ENCODE data around the gene SNAP29. TPM values are rescaled to one million over a fixed set of nuclear protein-coding genes. Genes with fewer than 3 reads are reported as not detected.
"Not testable (repeated sequence)": the region's sequence is repeated elsewhere in the genome, so short reads cannot be mapped to it uniquely, and the experiment has no call there.

Gene SNAP29
- polyA plus RNA-seq, 1 experiment = 34.6 TPM

DNA sequence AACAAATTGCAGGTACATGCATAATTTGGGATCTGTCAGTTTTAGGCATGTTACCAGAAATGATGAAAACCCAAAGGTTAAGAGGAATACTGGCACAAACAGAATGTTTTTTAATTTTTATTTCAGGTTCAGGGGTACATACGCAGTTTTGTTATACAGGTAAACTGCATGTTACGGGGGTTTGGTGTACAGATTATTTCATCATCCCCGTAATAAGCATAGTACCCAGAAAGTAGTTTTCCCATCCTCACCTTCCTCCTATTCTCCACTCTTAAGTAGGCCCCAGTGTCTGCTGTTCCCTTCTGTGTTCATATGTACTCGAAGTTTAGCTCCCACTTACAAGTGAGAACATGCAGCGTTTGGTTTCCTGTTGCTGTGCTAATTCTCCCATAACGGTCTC, 33.2 kb upstream of the SNAP29 start:
- POLR2A ChIA-PET = no interaction called here
- Histone ChIP-seq H3K4me3 (ENCODE audit: low read depth, low read length) (no peak overlapping the region), H3K27me3 (ENCODE audit: control insufficient read depth, insufficient read depth, low read length) (no peaks in the 10 kb centered on the region), H3K36me3 (ENCODE audit: control insufficient read depth, insufficient read depth, low read length) (peaks cover 5% of the 10 kb centered on the region; the same call in 1 of the 2 replicates)
- no peak for TF ChIP-seq CTCF (IDR thresholded peaks at IDR 0.05; ENCODE audit: insufficient read depth, low read depth, low read length)
- no peak for DNase-seq (ENCODE audit: low read depth)
- CTCF ChIA-PET = interaction anchor here (2.0 kb wide), 1 partner anchor 9 kb away, joined by 7 read pairs; no protein-coding TSS in a partner anchor

GRCh38 chr22:20826373-20827152, 32.2 kb upstream of the SNAP29 start:
- H3K27me3 ChIP-seq (ENCODE audit: control insufficient read depth, insufficient read depth, low read length); H3K4me3 ChIP-seq (ENCODE audit: low read depth, low read length); H3K36me3 ChIP-seq (ENCODE audit: control insufficient read depth, insufficient read depth, low read length); POLR2A ChIA-PET; DNase-seq (ENCODE audit: low read depth): not testable (repeated sequence)
- CTCF ChIA-PET = interaction anchor here (0.9 to 2.0 kb wide), 2 partner anchors 8 to 12 kb away, joined by 4 to 7 read pairs; no protein-coding TSS in a partner anchor

DNA sequence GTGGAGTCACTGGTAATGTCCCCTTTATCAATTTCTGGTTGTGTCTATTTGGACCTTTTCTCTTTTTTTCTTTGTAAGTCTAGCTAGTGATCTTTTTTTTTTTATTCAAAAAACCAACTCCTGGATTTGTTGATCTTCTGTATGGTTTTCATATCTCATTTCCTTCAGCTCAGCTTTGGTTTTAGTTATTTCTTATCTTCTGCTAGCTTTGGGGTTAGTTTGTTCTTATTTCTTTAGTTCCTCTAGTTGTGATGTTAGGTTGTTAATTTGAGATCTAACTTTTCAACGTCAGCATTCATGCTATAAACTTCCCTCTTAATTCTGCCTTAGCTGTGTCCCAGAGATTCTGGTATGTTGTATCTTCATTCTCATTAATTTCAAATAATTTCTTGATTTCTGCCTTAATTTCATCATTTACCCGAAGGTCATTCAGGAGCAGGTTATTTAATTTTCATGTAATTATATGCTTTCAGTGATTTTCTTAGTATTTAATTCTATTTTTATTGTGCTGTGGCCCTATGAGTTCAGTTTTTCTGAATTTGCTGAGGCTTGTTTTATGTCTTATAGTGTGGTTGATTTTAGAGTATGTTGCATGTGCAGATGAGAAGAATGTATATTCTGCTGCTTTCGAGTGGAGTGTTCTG, 29.2 kb upstream of the SNAP29 start:
- Histone ChIP-seq H3K27me3 (ENCODE audit: control insufficient read depth, insufficient read depth, low read length) (no peaks in the 10 kb centered on the region), H3K4me3 (ENCODE audit: low read depth, low read length) (no peak overlapping the region), H3K36me3 (ENCODE audit: control insufficient read depth, insufficient read depth, low read length) (peaks cover 7% of the 10 kb centered on the region)
- ChIA-PET CTCF (no interaction called here), POLR2A (no interaction called here)
- no peak for TF ChIP-seq CTCF (IDR thresholded peaks at IDR 0.05; ENCODE audit: insufficient read depth, low read depth, low read length)
- no peak for DNase-seq (ENCODE audit: low read depth)

DNA sequence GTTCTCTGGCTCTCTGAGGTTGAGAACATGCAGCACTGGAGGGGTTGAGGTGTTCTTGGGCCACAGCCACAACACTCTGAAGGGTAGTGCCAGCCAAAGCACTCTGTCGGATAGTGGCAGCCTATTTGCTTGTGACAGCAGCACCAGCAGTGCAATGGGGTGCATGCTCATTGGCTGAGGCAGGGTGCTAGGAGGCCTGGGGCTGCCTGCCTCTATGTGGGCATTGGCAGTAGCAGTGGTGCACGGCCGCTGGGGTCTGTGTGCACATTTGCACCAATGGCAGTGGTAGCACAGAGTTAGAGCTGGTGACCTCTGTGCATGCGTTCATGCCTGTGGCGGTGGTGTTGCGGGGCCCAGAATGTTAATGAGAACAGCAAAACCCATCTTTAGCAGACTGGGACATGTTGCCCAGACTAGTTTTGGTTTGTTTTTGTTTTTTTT, 25.6 kb upstream of the SNAP29 start:
- no peak for TF ChIP-seq CTCF (IDR thresholded peaks at IDR 0.05; ENCODE audit: insufficient read depth, low read depth, low read length)
- POLR2A ChIA-PET = no interaction called here
- Histone ChIP-seq H3K27me3 (ENCODE audit: control insufficient read depth, insufficient read depth, low read length) (no peaks in the 10 kb centered on the region), H3K4me3 (ENCODE audit: low read depth, low read length) (no peak overlapping the region), H3K36me3 (ENCODE audit: control insufficient read depth, insufficient read depth, low read length) (peaks cover 7% of the 10 kb centered on the region)
- CTCF ChIA-PET = no interaction called here
- DNase-seq (ENCODE audit: low read depth) = no peak

DNA sequence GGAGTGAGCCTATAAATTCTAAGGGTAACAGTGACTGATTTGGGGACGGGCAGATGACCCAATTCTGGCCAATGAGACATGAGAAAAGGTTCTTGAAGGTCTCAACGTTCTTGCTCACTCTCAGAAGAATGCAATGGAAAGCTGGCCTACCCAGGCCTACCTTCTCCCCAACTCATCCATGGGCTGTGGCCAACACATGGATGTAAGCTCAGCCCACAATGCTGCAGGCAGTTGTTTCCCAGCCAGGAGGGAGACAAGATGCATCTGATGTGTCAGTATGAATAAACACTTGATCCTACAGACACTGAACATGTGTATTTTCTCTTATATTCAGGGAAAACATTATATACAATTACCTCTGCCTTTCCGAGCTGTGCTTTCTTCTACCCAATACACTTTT, 24.6 kb upstream of the SNAP29 start:
- CTCF ChIA-PET = interaction anchor here (1.7 kb wide), 1 partner anchor 9 kb away, joined by 7 read pairs; no protein-coding TSS in a partner anchor
- POLR2A ChIA-PET = no interaction called here
- TF ChIP-seq CTCF (IDR thresholded peaks at IDR 0.05; ENCODE audit: insufficient read depth, low read depth, low read length) = no peak

More for the DNA sequence above, 24.6 kb upstream of the SNAP29 start:
- DNase-seq (ENCODE audit: low read depth) = no peak
- Histone ChIP-seq H3K27me3 (ENCODE audit: control insufficient read depth, insufficient read depth, low read length) (no peaks in the 10 kb centered on the region), H3K36me3 (ENCODE audit: control insufficient read depth, insufficient read depth, low read length) (peaks cover 7% of the 10 kb centered on the region), H3K4me3 (ENCODE audit: low read depth, low read length) (no peak overlapping the region)

Measured in BJ (cell line).